Naive B cell (primary cell): ENCODE data around the gene CDC20. TPM values are rescaled to one million over a fixed set of nuclear protein-coding genes. Genes with fewer than 3 reads are reported as not detected.
A peak's percentile ranks its signal among the peaks of the same experiment; 100 is the strongest.

Experiments used
- ATAC-seq, 2 donors: fragments of 150-1000 bp; cut with Tn5 transposase; 2 replicates each; pipeline ENCODE4 v1.10.0; 2021; ENCODE audit warnings: low read depth in 2 of 2, mild to moderate bottlenecking in 2 of 2, moderate library complexity in 2 of 2
- DNase-seq: peaks from one replicate; pipeline ENCODE4 v3.0.0; 2022
- H3K27ac Mint-ChIP-seq, 6 donors: one replicate each; pipeline ENCODE4 v1.8.0; 2020 to 2022; ENCODE audit warnings: mild to moderate bottlenecking in 6 of 6, mixed read lengths in 6 of 6, moderate library complexity in 5 of 6, inconsistent platforms in 2 of 6
- H3K27me3 Mint-ChIP-seq, 3 donors: one replicate each; pipeline ENCODE4 v1.8.0; 2021 to 2022; ENCODE audit warnings: mixed read lengths in 3 of 3, mild to moderate bottlenecking in 1 of 3
- H3K36me3 Mint-ChIP-seq, 2 donors: one replicate each; pipeline ENCODE4 v1.8.0; 2020 to 2022; ENCODE audit warnings: mixed read lengths in 2 of 2, inconsistent platforms in 1 of 2, mild to moderate bottlenecking in 1 of 2
- H3K4me1 Mint-ChIP-seq, 3 donors: one replicate each; pipeline ENCODE4 v1.8.0; 2020 to 2022; ENCODE audit warnings: mixed read lengths in 3 of 3, inconsistent platforms in 1 of 3, mild to moderate bottlenecking in 1 of 3, moderate library complexity in 1 of 3
- H3K4me3 Mint-ChIP-seq, 8 donors: one replicate each; pipeline ENCODE4 v1.8.0; 2020 to 2022; ENCODE audit warnings: mild to moderate bottlenecking in 8 of 8, mixed read lengths in 8 of 8, moderate library complexity in 8 of 8, inconsistent platforms in 2 of 8
- H3K9me3 Mint-ChIP-seq, 7 donors: one replicate each; pipeline ENCODE4 v1.8.0; 2020 to 2022; ENCODE audit warnings: mixed read lengths in 7 of 7, mild to moderate bottlenecking in 5 of 7, inconsistent platforms in 2 of 7, moderate library complexity in 1 of 7
- polyA plus RNA-seq, 6 donors: library from polyadenylated mRNA; unstranded; fragments of 300-500 nt; fragmentation: Illumina TruSeq; gene quantifications; one replicate each; pipeline ENCODE4 v1.2.3, GENCODE V29; 2021; ENCODE audit warnings: low read depth in 6 of 6

Gene CDC20
- polyA plus RNA-seq, 6 donors from 2014 or later = 0.16 to 0.28 TPM; not detected in 4

DNA sequence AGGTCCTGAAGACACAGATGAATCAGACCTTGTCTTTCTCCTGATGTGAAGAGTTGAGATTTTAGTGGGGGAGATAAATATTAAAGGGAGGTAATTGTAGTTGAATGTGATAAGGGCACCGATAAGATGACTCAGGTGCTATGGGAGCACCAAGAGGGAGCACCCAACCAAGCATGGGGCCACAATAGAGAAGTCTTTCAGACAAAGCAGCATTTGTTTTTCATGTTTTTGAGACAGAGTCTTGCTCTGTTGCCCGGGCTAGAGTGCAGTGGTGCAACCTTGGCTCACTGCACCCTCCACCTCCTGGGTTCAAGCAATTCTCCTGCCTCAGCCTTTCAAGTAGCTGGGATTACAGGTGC, 47.1 kb downstream of the CDC20 start:
- H3K27me3 Mint-ChIP-seq = no peaks in the 10 kb centered on the region
- no peak for ATAC-seq
- no peaks in the 10 kb centered on the region for H3K9me3 Mint-ChIP-seq
- peaks cover 30 to 44% of the 10 kb centered on the region in 2 donors for H3K36me3 Mint-ChIP-seq
- peak overlapping the region in 1 of 6 donors; percentile 57 for H3K27ac Mint-ChIP-seq
- no peak for DNase-seq
- peaks cover 4 to 20% (median 17%) of the 10 kb centered on the region in 3 donors for H3K4me1 Mint-ChIP-seq
- no peak overlapping the region for H3K4me3 Mint-ChIP-seq

DNA sequence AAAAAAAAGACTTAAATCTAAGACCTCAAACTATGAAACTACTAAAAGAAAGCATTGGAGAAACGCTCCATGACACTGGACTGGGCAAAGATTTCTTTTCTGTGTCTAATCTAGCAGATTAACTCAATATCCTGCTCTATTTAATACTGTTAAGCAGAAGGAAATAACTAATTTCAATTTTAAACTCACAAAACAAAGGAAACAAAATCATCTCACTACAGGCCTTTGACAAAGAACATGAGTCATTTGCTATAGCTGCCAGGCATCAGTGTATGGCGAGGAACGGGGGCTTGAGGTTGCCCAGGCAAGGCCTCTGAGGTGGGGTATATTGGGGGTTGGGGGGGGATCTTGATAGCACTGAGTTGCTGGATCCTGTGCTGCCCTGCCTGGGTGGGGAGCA, 51.8 kb downstream of the CDC20 start:
- Mint-ChIP-seq H3K4me3 (no peak overlapping the region), H3K27ac (no peak overlapping the region), H3K27me3 (no peaks in the 10 kb centered on the region), H3K9me3 (no peaks in the 10 kb centered on the region), H3K36me3 (peaks cover 21 to 35% of the 10 kb centered on the region in 2 donors), H3K4me1 (peaks cover 5 to 14% (median 9%) of the 10 kb centered on the region in 3 donors)
- no peak for DNase-seq
- ATAC-seq = no peak

Other genes starting within 250 kb of the CDC20 start
- gene EBNA1BP2, start 186.7 kb upstream of the CDC20 start, polyA plus RNA-seq = 10 to 100 TPM; 50.6 to 64.8 (median 57.0) TPM
- gene CFAP57, start 186.7 kb upstream of the CDC20 start, polyA plus RNA-seq = 1 to 10 TPM in 1 of 6 donors, under 1 TPM in 5; 0.13 to 1.0 (median 0.24) TPM
- under 1 TPM in 1 of 6 donors, not detected in 5; 0.41 TPM for gene TMEM125, start 89.0 kb upstream of the CDC20 start, polyA plus RNA-seq
- gene C1orf210, start 73.4 kb upstream of the CDC20 start, polyA plus RNA-seq = not detected
- gene TIE1, start 58.0 kb upstream of the CDC20 start, polyA plus RNA-seq = not detected
- under 1 TPM in 1 of 6 donors, not detected in 5; 0.32 TPM for gene MPL, start 21.2 kb upstream of the CDC20 start, polyA plus RNA-seq
- 10 to 100 TPM; 55.8 to 91.0 (median 69.4) TPM for gene ELOVL1, start 9.0 kb downstream of the CDC20 start, polyA plus RNA-seq
- 10 to 100 TPM; 22.4 to 40.5 (median 33.2) TPM for gene MED8, start 30.8 kb downstream of the CDC20 start, polyA plus RNA-seq
- gene SZT2, start 30.9 kb downstream of the CDC20 start, polyA plus RNA-seq = 10 to 100 TPM in 1 of 6 donors, 1 to 10 TPM in 4, under 1 TPM in 1; 0.77 to 11.6 (median 6.3) TPM
- gene HYI, start 95.0 kb downstream of the CDC20 start, polyA plus RNA-seq = 1 to 10 TPM in 5 of 6 donors, under 1 TPM in 1; 0.79 to 2.5 (median 2.1) TPM
- gene PTPRF, start 171.9 kb downstream of the CDC20 start, polyA plus RNA-seq = 1 to 10 TPM in 1 of 6 donors, under 1 TPM in 1, not detected in 4; 0.19 to 2.3 TPM